GM18868 (cell line): ENCODE results near the gene TAOK2.

Experiments used
- ATAC-seq: cut with Tn5 transposase; IDR thresholded peaks from one replicate; pipeline ENCODE4 v1.9.1; 2021; ENCODE audit warnings: mild to moderate bottlenecking, moderate library complexity; ENCODE audit not compliant: unreplicated experiment

TAOK2 gene

GRCh38 chr16:29986931-29987330 lies 13.3 kb downstream of the TAOK2 start:
- no peak for ATAC-seq

DNA sequence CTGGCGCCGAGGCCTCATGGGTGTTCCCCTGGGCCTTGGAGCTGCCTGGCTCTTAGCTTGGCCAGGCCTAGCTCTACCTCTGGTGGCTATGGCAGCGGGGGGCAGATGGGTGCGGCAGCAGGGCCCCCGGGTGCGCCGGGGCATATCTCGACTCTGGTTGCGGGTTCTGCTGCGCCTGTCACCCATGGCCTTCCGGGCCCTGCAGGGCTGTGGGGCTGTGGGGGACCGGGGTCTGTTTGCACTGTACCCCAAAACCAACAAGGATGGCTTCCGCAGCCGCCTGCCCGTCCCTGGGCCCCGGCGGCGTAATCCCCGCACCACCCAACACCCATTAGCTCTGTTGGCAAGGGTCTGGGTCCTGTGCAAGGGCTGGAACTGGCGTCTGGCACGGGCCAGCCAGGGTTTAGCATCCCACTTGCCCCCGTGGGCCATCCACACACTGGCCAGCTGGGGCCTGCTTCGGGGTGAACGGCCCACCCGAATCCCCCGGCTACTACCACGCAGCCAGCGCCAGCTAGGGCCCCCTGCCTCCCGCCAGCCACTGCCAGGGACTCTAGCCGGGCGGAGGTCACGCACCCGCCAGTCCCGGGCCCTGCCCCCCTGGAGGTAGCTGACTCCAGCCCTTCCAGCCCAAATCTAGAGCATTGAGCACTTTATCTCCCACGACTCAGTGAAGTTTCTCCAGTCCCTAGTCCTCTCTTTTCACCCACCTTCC lies 13.9 kb downstream of the TAOK2 start:
- no peak for ATAC-seq

DNA sequence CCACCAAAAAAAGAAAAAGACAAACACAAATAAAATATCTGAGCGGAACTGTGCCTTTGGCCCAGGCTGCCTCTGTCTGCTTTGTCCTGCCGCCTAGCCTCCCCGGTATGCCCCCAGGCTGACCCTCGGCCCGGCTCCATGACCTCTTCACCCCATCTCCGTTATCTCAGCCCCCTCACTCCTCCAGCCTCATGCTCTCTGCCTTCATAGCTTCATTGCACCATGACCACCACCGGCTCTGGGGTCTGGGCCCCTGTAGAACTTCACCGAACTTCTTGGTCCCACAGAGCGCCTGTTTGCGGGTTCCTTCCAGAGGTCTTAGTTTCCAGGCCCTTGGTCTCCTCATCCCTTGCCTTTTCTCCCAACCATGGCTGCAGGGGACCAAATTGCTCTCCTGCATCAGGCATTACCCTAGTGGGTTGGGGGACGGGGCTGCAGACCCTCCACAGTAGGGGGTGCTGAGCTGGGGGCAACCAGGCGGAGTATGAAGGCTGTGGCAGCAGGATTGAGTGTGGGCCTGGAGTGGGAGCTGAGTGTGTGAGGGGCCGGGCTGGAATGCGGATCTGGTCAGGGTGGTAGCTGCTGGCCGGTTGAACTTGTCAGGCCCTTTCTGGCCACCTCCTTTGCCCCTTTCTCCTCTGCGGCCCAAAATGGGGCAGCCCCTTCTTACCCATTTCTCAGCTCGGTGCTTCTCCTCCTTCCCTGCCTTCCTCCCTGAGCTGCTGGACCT lies 14.8 kb downstream of the TAOK2 start:
- no peak for ATAC-seq

DNA sequence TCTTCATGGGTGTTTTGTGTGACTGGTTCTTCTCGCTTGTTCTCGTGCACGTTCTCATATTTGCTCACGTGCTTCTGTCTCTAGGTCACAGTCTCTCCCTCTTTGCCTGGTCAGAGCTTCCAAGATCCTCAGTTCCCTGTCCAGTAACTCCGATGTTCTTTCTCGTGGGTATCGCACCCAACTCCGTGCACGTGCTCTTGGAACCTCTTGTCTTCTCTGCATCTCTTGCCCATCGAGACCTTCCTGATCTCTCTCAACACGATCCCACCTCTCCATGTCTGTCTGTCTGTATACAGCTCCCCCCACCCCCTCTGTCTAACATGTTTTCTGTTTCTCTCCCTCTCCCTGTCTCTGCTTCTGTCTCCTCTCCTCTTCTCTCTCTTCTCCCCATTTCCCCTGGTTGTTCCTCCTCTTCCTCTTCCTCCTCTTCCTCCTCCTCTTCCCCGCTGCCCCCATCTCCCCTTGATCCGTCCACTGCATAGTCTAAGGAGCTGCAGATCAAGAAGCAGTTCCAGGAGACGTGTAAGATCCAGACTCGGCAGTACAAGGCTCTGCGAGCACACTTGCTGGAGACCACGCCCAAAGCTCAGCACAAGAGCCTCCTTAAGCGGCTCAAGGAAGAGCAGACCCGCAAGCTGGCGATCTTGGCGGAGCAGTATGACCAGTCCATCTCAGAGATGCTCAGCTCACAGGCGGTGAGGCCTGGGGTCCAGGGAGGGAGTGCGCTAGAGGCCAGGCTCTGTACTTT lies 15.6 kb downstream of the TAOK2 start:
- ATAC-seq = no peak

GRCh38 chr16:29990034-29990433 lies 16.4 kb downstream of the TAOK2 start:
- no peak for ATAC-seq

GRCh38 chr16:29990883-29991570 lies 17.4 kb downstream of the TAOK2 start:
- no peak for ATAC-seq

GRCh38 chr16:29991571-29991904 lies 17.9 kb downstream of the TAOK2 start:
- ATAC-seq = no peak

- no peak for ATAC-seq
Measured at GRCh38 chr16:29992344-29992967, 18.8 kb downstream of the TAOK2 start.

DNA sequence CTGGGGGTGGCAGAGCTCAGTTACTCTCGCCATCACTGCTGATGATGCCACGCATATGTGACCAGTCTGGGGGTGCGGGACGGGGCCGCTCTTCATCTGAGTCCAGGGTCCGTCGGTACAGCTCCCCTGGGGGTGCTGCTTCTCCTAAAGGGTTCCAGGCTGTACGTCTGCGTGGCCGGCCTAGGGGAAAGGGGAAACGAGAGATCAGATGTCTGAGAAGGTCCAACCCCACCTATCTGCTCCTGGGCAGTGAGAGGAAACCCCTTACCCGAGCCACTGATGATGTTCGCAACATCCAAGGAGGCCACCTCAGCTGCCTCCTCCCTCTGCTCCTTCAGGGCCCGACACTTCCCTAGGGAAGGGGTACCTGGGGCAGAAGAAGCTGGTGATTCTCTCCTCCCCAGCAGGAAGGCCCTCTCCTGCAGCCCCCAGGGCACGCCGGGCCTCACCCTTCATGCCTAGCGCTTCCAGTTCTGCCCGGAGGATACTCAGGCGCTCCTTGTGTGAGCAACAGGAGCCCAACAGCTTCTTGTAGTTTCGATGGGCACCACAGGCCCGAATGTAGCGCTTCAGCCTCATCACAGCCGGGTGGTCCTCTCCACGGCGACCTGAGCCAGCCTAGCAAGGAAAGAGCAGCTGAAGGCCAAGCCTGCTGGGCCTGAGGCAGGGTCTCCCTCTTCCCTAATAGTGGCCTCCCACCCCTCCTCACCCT lies 19.7 kb downstream of the TAOK2 start:
- ATAC-seq = no peak

GRCh38 chr16:29993903-29994599 lies 20.4 kb downstream of the TAOK2 start:
- no peak for ATAC-seq

DNA sequence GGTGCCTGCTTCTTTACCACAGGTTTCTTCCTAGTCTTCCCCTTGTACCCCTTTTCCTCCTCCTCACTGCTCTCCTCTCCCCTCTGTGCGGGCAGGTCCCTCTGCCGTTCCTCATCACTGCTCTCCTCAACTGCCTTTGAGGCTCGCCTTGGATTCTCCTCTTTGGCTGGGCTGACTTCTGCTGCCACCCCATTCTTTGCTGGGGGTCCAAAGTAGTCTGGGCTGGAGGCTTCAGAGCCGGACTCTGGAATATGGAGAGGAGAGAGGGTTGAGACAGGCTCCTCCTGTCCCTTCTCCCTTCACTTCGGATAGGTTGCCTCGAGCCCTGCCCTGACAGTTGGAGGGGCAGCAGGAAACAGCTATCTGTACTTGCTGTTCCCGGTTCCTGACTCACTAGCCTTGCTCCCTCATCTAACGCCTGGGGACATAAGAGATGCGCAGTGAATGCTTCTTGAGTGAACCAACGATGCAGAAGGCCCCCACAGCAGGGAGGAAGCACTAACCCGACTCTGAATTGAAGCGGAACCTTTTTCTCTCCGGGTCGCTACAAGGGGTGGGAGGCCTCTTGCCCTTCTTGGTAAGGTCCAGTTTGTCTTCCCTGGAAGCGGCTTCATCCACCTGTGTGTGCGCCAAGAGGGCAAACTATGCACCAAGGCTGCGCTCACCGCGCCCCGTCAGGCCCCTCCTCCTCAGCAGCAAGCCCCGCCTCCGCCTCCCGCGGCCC lies 21.1 kb downstream of the TAOK2 start:
- ATAC-seq = peak; percentile 30

DNA sequence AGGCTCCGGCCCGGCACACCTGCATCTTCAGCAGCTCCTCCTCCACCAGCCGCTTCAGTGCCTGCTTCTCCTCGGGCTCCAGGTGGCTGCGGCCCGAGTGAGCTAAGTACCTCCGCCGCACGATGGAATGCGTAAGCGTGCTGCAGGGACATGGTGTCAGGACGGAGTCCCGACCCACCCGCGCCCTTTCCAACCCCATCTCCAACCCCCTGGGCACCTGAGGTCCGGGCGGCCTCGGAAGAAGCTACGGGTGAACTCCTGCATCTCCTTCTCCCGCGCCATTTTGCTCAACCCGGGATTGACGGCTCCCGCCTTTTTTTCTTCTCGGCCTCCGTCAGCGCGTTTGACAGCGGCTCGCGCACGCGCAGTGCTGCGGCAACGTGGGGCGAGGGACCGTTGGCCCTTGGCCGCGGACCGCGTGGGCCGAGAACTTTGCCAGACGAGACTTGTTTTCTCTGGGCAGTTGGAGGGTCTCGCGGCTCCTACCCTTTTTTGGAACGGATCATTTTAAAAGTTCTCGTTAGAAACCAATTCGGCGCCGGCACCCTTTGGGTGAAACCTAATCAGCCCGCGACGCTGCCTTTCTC lies 21.7 kb downstream of the TAOK2 start, which contains the start of gene HIRIP3:
TSS of gene HIRIP3 (minus strand) at position 294 of the 587 bp plus-strand sequence. CDS start at position 282, 12 bp downstream.
- peak; percentile 35 for ATAC-seq

GRCh38 chr16:29995911-29996765 lies 22.5 kb downstream of the TAOK2 start, which contains the start of gene INO80E:
Gene INO80E (plus strand): TSS chr16:29996241. CDS start chr16:29996311, 70 bp downstream.
- ATAC-seq = peak; percentile 91

- ATAC-seq = no peak
Measured at GRCh38 chr16:29996766-29997250, 23.1 kb downstream of the TAOK2 start.

DNA sequence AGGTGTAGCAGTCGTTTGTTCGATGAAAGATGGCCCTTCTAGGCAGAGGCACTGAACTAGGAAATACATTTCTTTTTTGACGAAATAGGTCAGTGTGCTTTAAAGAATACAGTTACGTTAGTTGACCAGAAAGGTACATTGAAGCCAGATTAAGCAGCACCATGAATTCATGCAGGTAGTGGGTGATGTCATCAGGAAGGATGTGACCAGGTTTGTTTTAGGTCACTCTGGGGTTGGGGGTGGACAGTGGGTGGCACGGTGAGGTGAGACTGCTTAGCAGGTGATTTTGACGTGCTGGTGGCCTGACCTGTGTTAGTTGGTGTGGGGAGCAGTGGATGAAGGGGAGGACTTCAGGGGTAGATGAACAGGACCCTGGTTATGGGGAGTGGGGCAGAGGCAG lies 25.9 kb downstream of the TAOK2 start:
- ATAC-seq = no peak

DNA sequence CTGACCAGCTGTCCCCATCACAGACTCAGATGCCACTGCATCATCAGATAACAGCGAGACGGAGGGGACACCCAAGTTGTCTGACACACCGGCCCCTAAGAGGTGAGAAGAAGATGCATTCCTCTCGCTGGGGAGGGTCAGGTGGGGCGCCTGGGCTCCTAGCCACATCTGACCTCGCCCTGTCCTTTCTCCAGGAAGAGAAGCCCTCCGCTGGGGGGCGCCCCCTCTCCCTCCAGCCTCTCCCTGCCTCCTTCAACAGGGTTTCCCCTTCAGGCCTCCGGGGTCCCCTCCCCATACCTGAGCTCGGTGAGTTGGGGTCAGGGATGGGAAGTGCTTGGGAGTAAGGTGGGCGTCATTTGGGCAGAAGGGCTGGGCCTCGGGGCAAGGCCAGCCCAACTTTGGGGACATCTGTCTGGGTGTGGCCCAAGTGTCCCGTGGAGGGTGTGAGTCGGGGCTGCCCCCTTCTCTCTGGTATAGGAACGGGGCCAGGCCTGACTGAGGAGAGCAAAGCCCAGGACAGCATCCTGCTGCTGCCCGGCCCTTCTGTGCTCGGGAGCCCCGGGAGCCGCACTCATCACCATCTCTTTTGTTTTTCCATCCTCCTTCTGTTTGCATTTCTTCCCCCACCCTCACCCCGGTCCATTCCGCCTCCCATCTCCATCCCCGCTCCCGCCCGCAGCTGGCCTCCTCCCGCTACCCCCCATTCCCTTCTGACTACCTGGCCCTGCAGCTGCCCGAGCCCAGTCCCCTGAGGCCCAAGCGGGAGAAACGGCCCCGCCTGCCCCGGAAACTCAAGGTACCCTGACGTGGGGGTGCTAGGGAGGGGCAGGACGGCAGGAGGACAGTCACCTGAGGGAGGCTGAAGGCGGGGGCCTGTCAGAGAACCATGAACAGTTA lies 27.3 kb downstream of the TAOK2 start:
- ATAC-seq = no peak
